ENCODE data around the gene RNASEH1. TPM values are rescaled to one million over a fixed set of nuclear protein-coding genes. Genes with fewer than 3 reads are reported as not detected.

The RNASEH1 gene
- total and polyA plus RNA-seq, 5 donors: 17.3 to 21.2 (median 20.0) TPM

- Histone ChIP-seq H3K4me3 (ENCODE audit: low read length) (no peak overlapping the region), H3K4me1 (ENCODE audit: control insufficient read depth, insufficient read depth, low read length) (no peaks in the 10 kb centered on the region)
- WGBS: 96% methylated on average over 24 of the region's 24 CpGs
Observed at GRCh38 chr2:3529316-3530025, 28.7 kb downstream of the RNASEH1 start.

GRCh38 chr2:3527886-3528785 is 30.0 kb downstream of the RNASEH1 start:
- Histone ChIP-seq H3K4me3 (ENCODE audit: low read length) (no peak overlapping the region), H3K4me1 (ENCODE audit: control insufficient read depth, insufficient read depth, low read length) (peaks cover 2% of the 10 kb centered on the region), H3K27ac (ENCODE audit: low read length) (no peak overlapping the region), H3K9me3 (ENCODE audit: control insufficient read depth, low read length) (no peaks in the 10 kb centered on the region), H3K27me3 (ENCODE audit: control insufficient read depth, insufficient read depth) (no peaks in the 10 kb centered on the region)
- DNase-seq (no peak), ATAC-seq (no peak)
- WGBS: 88% methylated on average over 40 of the region's 40 CpGs
- intact Hi-C loops (cut with DNase I): loop anchor here in 1 of 4 donors (5.0 kb wide), 1 partner anchor 56 kb away; no protein-coding TSS in a partner anchor

More at GRCh38 chr2:3529316-3530025, 28.7 kb downstream of the RNASEH1 start:
- ATAC-seq (no peak), DNase-seq (no peak)
- Histone ChIP-seq H3K27ac (ENCODE audit: low read length) (no peak overlapping the region), H3K9me3 (ENCODE audit: control insufficient read depth, low read length) (no peaks in the 10 kb centered on the region), H3K27me3 (ENCODE audit: control insufficient read depth, insufficient read depth) (no peaks in the 10 kb centered on the region)
- intact Hi-C loops (cut with DNase I): loop anchor here in 1 of 4 donors (5.0 kb wide), 1 partner anchor 57 kb away; no protein-coding TSS in a partner anchor

- H3K9me3 ChIP-seq (ENCODE audit: control insufficient read depth, low read length): no peaks in the 10 kb centered on the region
- ATAC-seq (no peak), DNase-seq (no peak)
- intact Hi-C loops (cut with DNase I): loop anchor here in 1 of 4 donors (5.0 kb wide), 1 partner anchor 55 kb away; no protein-coding TSS in a partner anchor
- H3K27ac ChIP-seq (ENCODE audit: low read length): no peak overlapping the region
- H3K27me3 ChIP-seq (ENCODE audit: control insufficient read depth, insufficient read depth): no peaks in the 10 kb centered on the region
- H3K4me3 ChIP-seq (ENCODE audit: low read length): no peak overlapping the region
- peaks cover 2% of the 10 kb centered on the region for H3K4me1 ChIP-seq (ENCODE audit: control insufficient read depth, insufficient read depth, low read length)
- 96% methylated on average over 22 of the region's 22 CpGs for WGBS
Observed at GRCh38 chr2:3526871-3527270, 31.3 kb downstream of the RNASEH1 start.

GRCh38 chr2:3523551-3524041 is 34.5 kb downstream of the RNASEH1 start:
- Histone ChIP-seq H3K4me1 (ENCODE audit: control insufficient read depth, insufficient read depth, low read length) (peaks cover 9% of the 10 kb centered on the region), H3K9me3 (ENCODE audit: control insufficient read depth, low read length) (no peaks in the 10 kb centered on the region), H3K27ac (ENCODE audit: low read length) (peak overlapping the region; percentile 89), H3K27me3 (ENCODE audit: control insufficient read depth, insufficient read depth) (no peaks in the 10 kb centered on the region), H3K4me3 (ENCODE audit: low read length) (no peak overlapping the region)
- WGBS: 20% methylated on average over 4 of the region's 4 CpGs
- intact Hi-C loops (cut with DNase I): no loop called here
- DNase-seq: no peak
- no peak for ATAC-seq

GRCh38 chr2:3522961-3523421 is 35.1 kb downstream of the RNASEH1 start:
- Histone ChIP-seq H3K27me3 (ENCODE audit: control insufficient read depth, insufficient read depth) (no peaks in the 10 kb centered on the region), H3K4me3 (ENCODE audit: low read length) (no peak overlapping the region), H3K4me1 (ENCODE audit: control insufficient read depth, insufficient read depth, low read length) (peaks cover 9% of the 10 kb centered on the region), H3K9me3 (ENCODE audit: control insufficient read depth, low read length) (no peaks in the 10 kb centered on the region), H3K27ac (ENCODE audit: low read length) (peak overlapping the region; percentile 89)
- WGBS: 23% methylated on average over 13 of the region's 13 CpGs
- peak in 1 of 3 donors; percentile 81 for DNase-seq
- no peak for ATAC-seq
- intact Hi-C loops (cut with DNase I): no loop called here

GRCh38 chr2:3520591-3520990 is 37.5 kb downstream of the RNASEH1 start:
- H3K9me3 ChIP-seq (ENCODE audit: control insufficient read depth, low read length): no peaks in the 10 kb centered on the region
- H3K27ac ChIP-seq (ENCODE audit: low read length): peak overlapping the region; percentile 69
- WGBS: 93% methylated on average over 6 of the region's 6 CpGs
- peaks cover 9% of the 10 kb centered on the region for H3K4me1 ChIP-seq (ENCODE audit: control insufficient read depth, insufficient read depth, low read length)
- intact Hi-C loops (cut with DNase I): no loop called here
- no peak for ATAC-seq
- H3K27me3 ChIP-seq (ENCODE audit: control insufficient read depth, insufficient read depth): no peaks in the 10 kb centered on the region
- no peak overlapping the region for H3K4me3 ChIP-seq (ENCODE audit: low read length)
- DNase-seq: no peak

- peaks cover 9% of the 10 kb centered on the region for H3K4me1 ChIP-seq (ENCODE audit: control insufficient read depth, insufficient read depth, low read length)
- H3K4me3 ChIP-seq (ENCODE audit: low read length): peak within 1 kb of the TSS; percentile 86
- H3K27ac ChIP-seq (ENCODE audit: low read length): peak within 1 kb of the TSS; percentile 93
- H3K27me3 ChIP-seq (ENCODE audit: control insufficient read depth, insufficient read depth): no peaks in the 10 kb centered on the region
- intact Hi-C loops (cut with DNase I): no loop called here
- no peaks in the 10 kb centered on the region for H3K9me3 ChIP-seq (ENCODE audit: control insufficient read depth, low read length)
- WGBS: 2% methylated on average over 76 of the region's 76 CpGs
- ATAC-seq (peak; percentile 87), DNase-seq (peak; percentile 90 to 96 (median 96))
Observed at GRCh38 chr2:3519255-3520205, 38.6 kb downstream of the RNASEH1 start, which contains the start of gene ADI1. ADI1 (minus strand) TSS chr2:3519531; CDS start chr2:3519487, 44 bp downstream.

- ATAC-seq (peak; percentile 95 to 97), DNase-seq (peak; percentile 99 to 100 (median 100))
- H3K9me3 ChIP-seq (ENCODE audit: control insufficient read depth, low read length): no peaks in the 10 kb centered on the region
- H3K4me3 ChIP-seq (ENCODE audit: low read length): peak overlapping the region; percentile 86
- peaks cover 8% of the 10 kb centered on the region for H3K4me1 ChIP-seq (ENCODE audit: control insufficient read depth, insufficient read depth, low read length)
- WGBS: under 1% methylated on average over 67 of the region's 67 CpGs
- H3K27ac ChIP-seq (ENCODE audit: low read length): peak overlapping the region; percentile 93
- intact Hi-C loops (cut with DNase I): no loop called here
- no peaks in the 10 kb centered on the region for H3K27me3 ChIP-seq (ENCODE audit: control insufficient read depth, insufficient read depth)
Observed at GRCh38 chr2:3518496-3519254, 39.5 kb downstream of the RNASEH1 start.

- H3K4me1 ChIP-seq (ENCODE audit: control insufficient read depth, insufficient read depth, low read length): peaks cover 7% of the 10 kb centered on the region
- WGBS: 27% methylated on average over 3 of the region's 3 CpGs
- intact Hi-C loops (cut with DNase I): no loop called here
- DNase-seq (no peak), ATAC-seq (no peak)
- H3K9me3 ChIP-seq (ENCODE audit: control insufficient read depth, low read length): no peaks in the 10 kb centered on the region
- peak overlapping the region; percentile 86 for H3K4me3 ChIP-seq (ENCODE audit: low read length)
- H3K27ac ChIP-seq (ENCODE audit: low read length): peak overlapping the region; percentile 90
- H3K27me3 ChIP-seq (ENCODE audit: control insufficient read depth, insufficient read depth): no peaks in the 10 kb centered on the region
Observed at GRCh38 chr2:3517948-3518495, 40.1 kb downstream of the RNASEH1 start.
